ENCODE measurements around the gene FAAP100. TPM values are rescaled to one million over a fixed set of nuclear protein-coding genes. Genes with fewer than 3 reads are reported as not detected.

The FAAP100 gene
- polyA plus RNA-seq, 1 donor from 2014 or later: 56.3 TPM

- H3K27ac ChIP-seq (ENCODE audit: low read length): no peak overlapping the region
- no peaks in the 10 kb centered on the region for H3K9me3 ChIP-seq (ENCODE audit: low read length)
- no peaks in the 10 kb centered on the region for H4K20me1 ChIP-seq (ENCODE audit: insufficient read depth)
- peaks cover 6% of the 10 kb centered on the region for H3K36me3 ChIP-seq (ENCODE audit: insufficient read depth, low read length)
- H3K27me3 ChIP-seq (ENCODE audit: insufficient read depth, low read depth, low read length): no peaks in the 10 kb centered on the region
- H3K4me3 ChIP-seq (ENCODE audit: low read length): no peak overlapping the region
- no peak overlapping the region for H3K9ac ChIP-seq (ENCODE audit: low read length)
- TF ChIP-seq REST (IDR thresholded peaks at IDR 0.05; ENCODE audit: borderline replicate concordance) (no peak), POLR2AphosphoS5 (IDR thresholded peaks at IDR 0.05) (no peak), RAD21 (conservative IDR thresholded peaks at IDR 0.05) (no peak), MXI1 (conservative IDR thresholded peaks at IDR 0.05; ENCODE audit: poor library complexity, severe bottlenecking) (no peak), SMC3 (conservative IDR thresholded peaks at IDR 0.05; ENCODE audit: poor library complexity) (no peak), CTCF (IDR thresholded peaks at IDR 0.05; ENCODE audit: poor library complexity, severe bottlenecking) (no peak), EP300 (conservative IDR thresholded peaks at IDR 0.05; ENCODE audit: poor library complexity, severe bottlenecking) (no peak), EZH2 (IDR thresholded peaks at IDR 0.05; ENCODE audit: borderline replicate concordance, insufficient read depth, low read length, poor library complexity, severe bottlenecking) (no peak), TAF1 (IDR thresholded peaks at IDR 0.05; ENCODE audit: low read depth) (no peak)
- no peaks in the 10 kb centered on the region for H3K79me2 ChIP-seq (replicated peaks; ENCODE audit: insufficient read depth, low read length)
- H3K9me2 ChIP-seq (ENCODE audit: insufficient read depth, low read length): no peaks in the 10 kb centered on the region
- H3F3A ChIP-seq (ENCODE audit: insufficient read depth, low read length, poor library complexity, severe bottlenecking): no peaks in the 10 kb centered on the region
- no peak overlapping the region for H3K4me2 ChIP-seq (ENCODE audit: low read length)
- H2AFZ ChIP-seq (ENCODE audit: low read depth, low read length): no peak overlapping the region
Measured at GRCh38 chr17:81569986-81570514, 17.9 kb upstream of the FAAP100 start.

GRCh38 chr17:81568416-81568815 is 16.3 kb upstream of the FAAP100 start:
- TF ChIP-seq RAD21 (conservative IDR thresholded peaks at IDR 0.05) (no peak), CTCF (IDR thresholded peaks at IDR 0.05; ENCODE audit: poor library complexity, severe bottlenecking) (no peak), EZH2 (IDR thresholded peaks at IDR 0.05; ENCODE audit: borderline replicate concordance, insufficient read depth, low read length, poor library complexity, severe bottlenecking) (no peak), TAF1 (IDR thresholded peaks at IDR 0.05; ENCODE audit: low read depth) (no peak), POLR2AphosphoS5 (IDR thresholded peaks at IDR 0.05) (no peak), MXI1 (conservative IDR thresholded peaks at IDR 0.05; ENCODE audit: poor library complexity, severe bottlenecking) (no peak), REST (IDR thresholded peaks at IDR 0.05; ENCODE audit: borderline replicate concordance) (no peak), SMC3 (conservative IDR thresholded peaks at IDR 0.05; ENCODE audit: poor library complexity) (no peak), EP300 (conservative IDR thresholded peaks at IDR 0.05; ENCODE audit: poor library complexity, severe bottlenecking) (no peak)
- Histone ChIP-seq H3K9ac (ENCODE audit: low read length) (no peak overlapping the region), H4K20me1 (ENCODE audit: insufficient read depth) (no peaks in the 10 kb centered on the region), H3K27me3 (ENCODE audit: insufficient read depth, low read depth, low read length) (no peaks in the 10 kb centered on the region), H3K9me2 (ENCODE audit: insufficient read depth, low read length) (no peaks in the 10 kb centered on the region), H3K36me3 (ENCODE audit: insufficient read depth, low read length) (peaks cover 6% of the 10 kb centered on the region), H3K4me2 (ENCODE audit: low read length) (no peak overlapping the region), H3K4me3 (ENCODE audit: low read length) (no peak overlapping the region), H3K27ac (ENCODE audit: low read length) (no peak overlapping the region), H3K79me2 (replicated peaks; ENCODE audit: insufficient read depth, low read length) (no peaks in the 10 kb centered on the region), H2AFZ (ENCODE audit: low read depth, low read length) (no peak overlapping the region), H3F3A (ENCODE audit: insufficient read depth, low read length, poor library complexity, severe bottlenecking) (no peaks in the 10 kb centered on the region), H3K9me3 (ENCODE audit: low read length) (no peaks in the 10 kb centered on the region)
